ENCODE measurements around the gene SLC8A2. TPM values are rescaled to one million over a fixed set of nuclear protein-coding genes. Genes with fewer than 3 reads are reported as not detected.

SLC8A2 gene
- total RNA-seq, result not detected
- polyA plus RNA-seq, result not detected

DNA sequence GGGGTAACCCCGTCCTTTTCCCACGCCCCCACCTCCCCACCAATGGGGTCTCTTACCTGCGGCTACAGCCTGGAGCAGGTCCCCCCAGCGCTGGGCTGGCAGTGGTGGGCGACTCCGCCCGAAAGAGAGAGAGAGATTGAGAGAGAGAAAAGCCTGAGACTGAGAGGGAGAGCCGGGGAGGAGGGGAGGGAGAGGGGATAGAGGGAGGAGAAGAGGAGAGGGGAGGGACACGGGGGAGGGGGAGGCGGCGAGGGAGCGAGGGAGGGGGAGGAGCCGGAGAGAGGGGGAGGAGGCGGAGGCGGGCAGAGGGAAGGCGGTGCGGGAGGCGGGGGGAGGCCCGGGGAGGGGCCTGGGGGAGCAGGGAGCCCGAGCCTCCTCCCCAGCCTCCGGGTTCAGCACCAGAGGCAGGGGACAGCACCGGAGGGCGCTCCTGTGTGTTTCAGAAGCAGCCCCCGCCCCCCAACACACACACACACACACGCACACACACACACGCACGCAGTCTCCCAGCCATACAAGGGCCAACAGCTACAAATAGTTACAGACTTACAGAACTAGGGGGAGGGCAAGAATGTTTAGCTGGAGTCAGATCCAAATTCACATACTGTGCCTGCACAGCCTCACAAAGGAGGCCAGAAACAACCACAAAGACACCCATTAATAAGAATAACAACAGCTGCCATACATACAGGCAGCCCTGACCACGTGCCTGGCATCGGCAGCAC, at the start of gene SLC8A2:
Gene SLC8A2, minus strand, starts transcription at position 161 of the 725 bp plus-strand sequence. CDS start 5,490 bp downstream, outside the sequence.
- peaks cover 6% of the 10 kb centered on the region for H3K4me1 ChIP-seq (ENCODE audit: insufficient read depth, low read length)
- DNase-seq, result peak; percentile 45 to 77 (median 57)
- no peak within 1 kb of the TSS for H3K4me3 ChIP-seq (ENCODE audit: low read length)
- H3K27me3 ChIP-seq (ENCODE audit: insufficient read depth, low read length, poor library complexity, severe bottlenecking), result peaks cover 30% of the 10 kb centered on the region
- POLR2A ChIA-PET, result no interaction called here
- Mint-ChIP-seq H3K36me3 (peaks cover 0 to 1% (median 0%) of the 10 kb centered on the region in 3 donors), H3K9me3 (no peaks in the 10 kb centered on the region), H3K4me3 (peak within 1 kb of the TSS; percentile 18 to 86 (median 27)), H3K4me1 (peaks cover 9 to 17% (median 15%) of the 10 kb centered on the region in 3 donors), H3K27me3 (peaks cover 38 to 57% of the 10 kb centered on the region in 2 donors), H3K27ac (peak within 1 kb of the TSS in 2 of 8 donors; percentile 1 to 9)
- no peaks in the 10 kb centered on the region for H3K9me3 ChIP-seq (ENCODE audit: low read length)
- CTCF ChIA-PET, result no interaction called here
- no peaks in the 10 kb centered on the region for H3K36me3 ChIP-seq (ENCODE audit: insufficient read depth, low read length)
- H3K27ac ChIP-seq (ENCODE audit: low read depth, low read length), result no peak within 1 kb of the TSS

GRCh38 chr19:47520839-47521238, 49.1 kb upstream of the SLC8A2 start:
- Mint-ChIP-seq H3K4me1 (peaks cover 38 to 53% (median 48%) of the 10 kb centered on the region in 3 donors), H3K27me3 (peaks cover 4 to 22% of the 10 kb centered on the region in 2 donors), H3K36me3 (no peaks in the 10 kb centered on the region), H3K27ac (no peak overlapping the region), H3K9me3 (no peaks in the 10 kb centered on the region), H3K4me3 (no peak overlapping the region)
- Histone ChIP-seq H3K36me3 (ENCODE audit: insufficient read depth, low read length) (no peaks in the 10 kb centered on the region), H3K9me3 (ENCODE audit: low read length) (no peaks in the 10 kb centered on the region), H3K4me1 (ENCODE audit: insufficient read depth, low read length) (peaks cover 44% of the 10 kb centered on the region), H3K27me3 (ENCODE audit: insufficient read depth, low read length, poor library complexity, severe bottlenecking) (peaks cover 4% of the 10 kb centered on the region), H3K4me3 (ENCODE audit: low read length) (no peak overlapping the region), H3K27ac (ENCODE audit: low read depth, low read length) (no peak overlapping the region)
- ChIA-PET POLR2A (no interaction called here), CTCF (interaction anchor here (0.6 to 1.3 kb wide), 2 partner anchors 54 to 84 kb away, joined by 3 to 5 read pairs; no protein-coding TSS in a partner anchor)
- no peak for DNase-seq

DNA sequence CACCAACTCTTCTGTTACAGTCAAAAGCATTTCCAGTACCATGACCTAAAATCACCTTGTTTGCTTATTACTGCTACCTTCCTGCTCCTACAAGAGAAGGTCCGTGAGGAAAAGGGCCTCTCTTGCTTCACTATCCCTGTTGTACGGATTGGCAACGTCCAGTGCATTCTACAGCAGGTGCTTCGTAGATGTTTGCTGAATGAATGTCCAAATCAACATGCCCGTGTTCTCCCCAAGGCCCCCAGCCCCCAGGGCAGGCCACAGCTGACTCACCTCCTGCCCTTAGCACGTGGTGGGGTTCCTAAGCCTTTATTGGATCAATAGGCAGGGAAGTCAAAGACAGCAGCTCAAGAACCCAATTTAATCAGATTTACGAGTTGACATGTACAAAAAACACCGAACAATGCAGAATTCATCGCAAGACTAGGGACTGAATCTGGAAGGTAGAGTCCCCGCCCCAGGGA, 48.7 kb upstream of the SLC8A2 start:
- H3K36me3 Mint-ChIP-seq, result no peaks in the 10 kb centered on the region
- no peak for DNase-seq
- CTCF ChIA-PET, result interaction anchor here (1.3 kb wide), 1 partner anchor 84 kb away, joined by 5 read pairs; no protein-coding TSS in a partner anchor
- H3K27me3 Mint-ChIP-seq, result peaks cover 4 to 22% of the 10 kb centered on the region in 2 donors
- no peaks in the 10 kb centered on the region for H3K9me3 ChIP-seq (ENCODE audit: low read length)
- no peak overlapping the region for H3K27ac Mint-ChIP-seq
- peaks cover 43 to 58% (median 52%) of the 10 kb centered on the region in 3 donors for H3K4me1 Mint-ChIP-seq
- no peaks in the 10 kb centered on the region for H3K9me3 Mint-ChIP-seq
- H3K4me1 ChIP-seq (ENCODE audit: insufficient read depth, low read length), result peaks cover 48% of the 10 kb centered on the region
- no peak overlapping the region for H3K4me3 ChIP-seq (ENCODE audit: low read length)
- no peak overlapping the region for H3K4me3 Mint-ChIP-seq
- no peaks in the 10 kb centered on the region for H3K36me3 ChIP-seq (ENCODE audit: insufficient read depth, low read length)
- POLR2A ChIA-PET, result no interaction called here
- H3K27me3 ChIP-seq (ENCODE audit: insufficient read depth, low read length, poor library complexity, severe bottlenecking), result peaks cover 4% of the 10 kb centered on the region
- H3K27ac ChIP-seq (ENCODE audit: low read depth, low read length), result no peak overlapping the region

DNA sequence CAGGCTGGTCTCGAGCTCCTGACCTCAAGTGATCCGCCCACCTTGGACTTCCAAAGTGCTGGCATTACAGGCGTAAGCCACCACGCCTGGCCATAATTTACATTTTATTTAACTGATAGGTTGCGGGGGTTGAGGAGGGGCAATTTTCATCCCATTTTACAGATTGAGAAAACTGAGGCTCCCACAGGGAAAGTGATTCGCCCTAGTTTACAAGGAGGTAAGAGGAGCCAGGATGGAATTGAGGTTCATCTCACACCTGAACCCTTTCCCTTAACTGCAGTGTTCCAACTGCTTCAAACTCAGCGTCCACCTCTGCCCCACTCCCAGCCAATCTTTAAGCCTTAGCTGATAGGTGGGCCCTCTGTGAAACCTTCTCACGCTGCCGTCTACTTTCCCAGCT, 47.2 kb upstream of the SLC8A2 start:
- Mint-ChIP-seq H3K27ac (peak overlapping the region in 3 of 8 donors; percentile 12 to 51 (median 33)), H3K36me3 (peaks cover 0 to 8% (median 0%) of the 10 kb centered on the region in 3 donors)

DNA sequence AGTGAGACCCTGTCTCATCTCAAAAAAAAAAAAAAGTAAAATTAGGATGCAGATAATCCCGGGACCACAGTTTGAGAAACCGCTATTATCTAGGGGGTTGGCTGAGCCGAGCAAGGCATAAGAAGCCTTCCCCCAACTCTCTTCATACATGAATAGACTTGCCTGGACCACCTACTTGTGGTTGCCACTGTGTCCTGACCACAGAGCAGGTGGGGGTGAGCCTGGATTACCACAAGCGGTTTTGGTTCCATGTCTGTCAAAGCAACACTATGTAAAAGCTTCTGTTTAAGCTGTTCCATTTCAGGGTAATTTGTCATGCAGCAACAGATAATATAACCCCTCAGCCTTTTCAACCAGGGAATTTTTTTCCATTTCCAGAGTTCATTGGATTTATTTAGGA, 46.4 kb upstream of the SLC8A2 start:
- Mint-ChIP-seq H3K4me1 (peaks cover 59 to 79% (median 75%) of the 10 kb centered on the region in 3 donors), H3K27ac (peak overlapping the region; percentile 59 to 93 (median 84)), H3K4me3 (peak overlapping the region; percentile 20 to 76 (median 60)), H3K9me3 (no peaks in the 10 kb centered on the region), H3K36me3 (peaks cover 0 to 9% (median 0%) of the 10 kb centered on the region in 3 donors), H3K27me3 (peaks cover 11 to 14% of the 10 kb centered on the region in 2 donors)
- peak; percentile 20 to 73 (median 66) for DNase-seq
- Histone ChIP-seq H3K4me3 (ENCODE audit: low read length) (no peak overlapping the region), H3K9me3 (ENCODE audit: low read length) (no peaks in the 10 kb centered on the region), H3K27ac (ENCODE audit: low read depth, low read length) (no peak overlapping the region), H3K4me1 (ENCODE audit: insufficient read depth, low read length) (peaks cover 60% of the 10 kb centered on the region), H3K36me3 (ENCODE audit: insufficient read depth, low read length) (no peaks in the 10 kb centered on the region), H3K27me3 (ENCODE audit: insufficient read depth, low read length, poor library complexity, severe bottlenecking) (peaks cover 4% of the 10 kb centered on the region)
- ChIA-PET POLR2A (interaction anchor here (0.5 to 0.6 kb wide), 3 partner anchors 16 to 240 kb away, joined by 3 read pairs; no protein-coding TSS in a partner anchor), CTCF (interaction anchor here (0.8 to 1.5 kb wide), 4 partner anchors 16 to 180 kb away, joined by 3 to 5 read pairs (median 4); no protein-coding TSS in a partner anchor)

More for the DNA sequence above, 47.2 kb upstream of the SLC8A2 start:
- Histone ChIP-seq H3K27ac (ENCODE audit: low read depth, low read length) (no peak overlapping the region), H3K27me3 (ENCODE audit: insufficient read depth, low read length, poor library complexity, severe bottlenecking) (peaks cover 4% of the 10 kb centered on the region), H3K4me3 (ENCODE audit: low read length) (no peak overlapping the region), H3K9me3 (ENCODE audit: low read length) (no peaks in the 10 kb centered on the region), H3K36me3 (ENCODE audit: insufficient read depth, low read length) (no peaks in the 10 kb centered on the region), H3K4me1 (ENCODE audit: insufficient read depth, low read length) (peaks cover 53% of the 10 kb centered on the region)
- POLR2A ChIA-PET, result interaction anchor here (0.6 kb wide), 1 partner anchor 187 kb away, joined by 3 read pairs; no protein-coding TSS in a partner anchor
- no peak for DNase-seq
- CTCF ChIA-PET, result interaction anchor here (0.9 to 1.6 kb wide), 5 partner anchors 15 to 180 kb away, joined by 3 to 5 read pairs (median 3); no protein-coding TSS in a partner anchor
- Mint-ChIP-seq H3K27me3 (peaks cover 11 to 18% of the 10 kb centered on the region in 2 donors), H3K4me1 (peaks cover 54 to 72% (median 68%) of the 10 kb centered on the region in 3 donors), H3K9me3 (no peaks in the 10 kb centered on the region), H3K4me3 (peak overlapping the region in 1 of 7 donors; percentile 23)

DNA sequence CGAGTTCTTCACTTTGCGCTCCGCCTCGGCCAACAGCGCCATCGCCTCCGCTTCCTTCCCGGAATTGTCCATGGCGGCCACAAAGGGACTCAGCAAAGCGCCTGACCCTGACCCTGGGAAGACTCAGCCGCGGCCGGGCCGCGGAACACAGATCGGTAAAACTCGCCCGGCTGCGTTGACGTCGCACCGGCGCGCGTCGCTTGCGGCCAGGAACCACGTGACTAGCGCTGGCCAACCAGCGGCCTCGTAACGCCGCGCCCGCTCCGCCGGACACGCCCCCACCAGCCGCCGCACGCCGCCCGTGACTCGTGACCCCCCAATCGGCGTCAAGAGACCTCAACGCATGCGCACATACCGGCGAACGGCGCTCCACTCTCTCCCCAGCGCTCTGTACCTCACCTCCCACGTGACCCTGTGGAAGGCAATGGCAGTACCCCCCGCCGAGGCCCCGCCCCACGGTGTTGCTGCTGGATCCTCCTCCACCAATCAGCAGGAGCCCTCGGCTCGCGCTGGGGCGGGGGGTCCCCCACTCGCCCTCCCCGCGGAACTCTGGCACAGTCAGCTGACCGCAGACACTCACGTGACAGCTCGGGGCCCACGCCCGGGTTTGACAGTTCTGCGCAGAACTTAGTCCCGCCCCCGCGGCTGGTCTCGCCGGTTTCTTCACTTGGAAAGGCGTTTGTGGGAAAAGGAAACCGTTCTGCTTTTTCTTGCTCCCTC, 43.3 kb upstream of the SLC8A2 start, which contains the start of gene NAPA:
Gene NAPA, minus strand, starts transcription at position 195 of the 720 bp plus-strand sequence. Its CDS starts 123 bp downstream, at position 72.
- DNase-seq, result peak; percentile 100
- Histone ChIP-seq H3K9me3 (ENCODE audit: low read length) (no peaks in the 10 kb centered on the region), H3K27me3 (ENCODE audit: insufficient read depth, low read length, poor library complexity, severe bottlenecking) (no peaks in the 10 kb centered on the region), H3K36me3 (ENCODE audit: insufficient read depth, low read length) (no peaks in the 10 kb centered on the region), H3K4me1 (ENCODE audit: insufficient read depth, low read length) (peaks cover 71% of the 10 kb centered on the region), H3K27ac (ENCODE audit: low read depth, low read length) (peak within 1 kb of the TSS; percentile 98), H3K4me3 (ENCODE audit: low read length) (peak within 1 kb of the TSS; percentile 98)
- peaks cover 0 to 34% (median 0%) of the 10 kb centered on the region in 3 donors for H3K36me3 Mint-ChIP-seq
- H3K27ac Mint-ChIP-seq, result peak within 1 kb of the TSS; percentile 93 to 99 (median 98)
- POLR2A ChIA-PET, result interaction anchor here (0.5 to 2.1 kb wide), 6 partner anchors 42 to 101 kb away, joined by 3 to 10 read pairs (median 5); partner anchors contain the start of gene BICRA
- CTCF ChIA-PET, result interaction anchor here (0.7 to 3.0 kb wide), 34 partner anchors 9 to 230 kb away, joined by 3 to 25 read pairs (median 4); partner anchors contain the start of genes BICRA, DHX34, KPTN and NOP53
- H3K9me3 Mint-ChIP-seq, result no peaks in the 10 kb centered on the region
- H3K27me3 Mint-ChIP-seq, result peaks cover 0 to 7% of the 10 kb centered on the region in 2 donors
- H3K4me3 Mint-ChIP-seq, result peak within 1 kb of the TSS; percentile 92 to 99 (median 98)
- H3K4me1 Mint-ChIP-seq, result peaks cover 77 to 96% (median 88%) of the 10 kb centered on the region in 3 donors

DNA sequence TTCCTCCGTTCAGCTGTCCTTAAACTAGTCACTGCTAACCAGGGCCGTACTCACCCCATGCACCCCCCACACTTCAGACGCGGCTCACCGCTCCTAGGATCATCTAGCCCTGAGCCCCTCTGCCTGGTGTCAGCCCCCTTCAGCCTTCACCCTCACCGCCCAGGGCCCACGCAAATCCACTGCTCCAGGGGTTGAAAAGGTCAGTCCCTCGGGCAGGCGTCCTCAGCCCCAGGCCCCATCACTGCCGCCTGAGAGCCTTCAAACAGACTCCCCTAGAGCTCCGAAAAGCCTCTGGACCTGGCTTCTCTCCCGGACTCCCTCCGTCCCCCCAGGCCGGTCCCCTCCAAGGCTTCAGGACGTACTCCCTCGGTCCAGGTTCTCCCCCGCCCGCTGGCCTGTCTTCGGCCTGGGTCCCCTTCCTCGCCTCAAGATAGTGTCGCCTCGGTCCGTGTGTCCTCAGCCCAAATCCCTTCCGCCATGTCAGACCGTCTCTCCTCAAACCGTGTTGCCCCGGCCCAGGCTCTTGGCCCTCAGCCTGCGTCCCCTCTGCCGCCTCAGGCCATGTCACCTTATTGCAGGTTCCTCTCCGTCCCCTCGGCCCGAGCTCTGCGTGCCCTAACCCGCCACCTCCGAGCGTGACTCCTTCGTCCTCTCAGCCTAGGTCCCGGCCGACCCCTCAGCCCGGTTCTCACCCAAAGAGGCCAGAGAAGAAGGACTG, 42.6 kb upstream of the SLC8A2 start:
- POLR2A ChIA-PET, result interaction anchor here (1.0 to 2.1 kb wide), 2 partner anchors 94 to 96 kb away, joined by 3 to 10 read pairs; no protein-coding TSS in a partner anchor

More for the DNA sequence above, 42.6 kb upstream of the SLC8A2 start:
- Mint-ChIP-seq H3K27ac (peak overlapping the region; percentile 93 to 99 (median 98)), H3K27me3 (peaks cover 0 to 7% of the 10 kb centered on the region in 2 donors), H3K4me1 (peaks cover 84 to 98% (median 90%) of the 10 kb centered on the region in 3 donors), H3K9me3 (no peaks in the 10 kb centered on the region), H3K4me3 (peak overlapping the region; percentile 92 to 99 (median 98)), H3K36me3 (peaks cover 0 to 39% (median 0%) of the 10 kb centered on the region in 3 donors)
- CTCF ChIA-PET, result interaction anchor here (0.8 to 3.0 kb wide), 9 partner anchors 12 to 193 kb away, joined by 3 to 25 read pairs (median 8); partner anchors contain the start of gene KPTN
- DNase-seq, result no peak
- Histone ChIP-seq H3K9me3 (ENCODE audit: low read length) (no peaks in the 10 kb centered on the region), H3K36me3 (ENCODE audit: insufficient read depth, low read length) (no peaks in the 10 kb centered on the region), H3K4me3 (ENCODE audit: low read length) (peak overlapping the region; percentile 98), H3K4me1 (ENCODE audit: insufficient read depth, low read length) (peaks cover 71% of the 10 kb centered on the region), H3K27ac (ENCODE audit: low read depth, low read length) (peak overlapping the region; percentile 98), H3K27me3 (ENCODE audit: insufficient read depth, low read length, poor library complexity, severe bottlenecking) (no peaks in the 10 kb centered on the region)
